HL-60 (cell line): Measurements from ENCODE around the gene CCDC195.

Experiments
- POLR2AphosphoS5 ChIP-seq: IDR thresholded peaks from 2 replicates; pipeline ENCODE4 v1.6.1; 2012; ENCODE audit warnings: low read depth
- TF ChIP-seq, protein P1 (sequence below): IDR thresholded peaks from one replicate; pipeline ENCODE4 v1.5.1; 2011; ENCODE audit warnings: low read length, control low read depth, inconsistent platforms; ENCODE audit not compliant: insufficient read depth

DNA sequence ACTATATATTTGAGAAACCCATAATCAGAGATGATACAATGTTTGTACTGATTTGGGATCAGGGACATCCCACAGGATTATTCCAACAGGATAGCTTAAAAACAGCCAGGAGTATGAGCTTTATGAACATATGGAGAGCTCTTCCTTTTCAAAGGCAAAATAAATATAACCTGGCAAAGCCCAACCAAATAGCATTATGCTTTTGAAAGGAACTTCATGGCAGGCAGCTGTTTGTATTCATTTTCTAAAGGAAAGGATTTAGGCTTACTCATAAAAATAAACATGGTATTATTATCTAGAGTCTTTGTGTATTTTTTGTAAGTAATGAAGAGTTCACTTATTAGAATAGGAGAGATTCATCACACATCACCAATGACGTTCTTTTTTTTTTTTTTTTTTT is 44.4 kb downstream of the CCDC195 start:
- TF ChIP-seq, protein P1, sequence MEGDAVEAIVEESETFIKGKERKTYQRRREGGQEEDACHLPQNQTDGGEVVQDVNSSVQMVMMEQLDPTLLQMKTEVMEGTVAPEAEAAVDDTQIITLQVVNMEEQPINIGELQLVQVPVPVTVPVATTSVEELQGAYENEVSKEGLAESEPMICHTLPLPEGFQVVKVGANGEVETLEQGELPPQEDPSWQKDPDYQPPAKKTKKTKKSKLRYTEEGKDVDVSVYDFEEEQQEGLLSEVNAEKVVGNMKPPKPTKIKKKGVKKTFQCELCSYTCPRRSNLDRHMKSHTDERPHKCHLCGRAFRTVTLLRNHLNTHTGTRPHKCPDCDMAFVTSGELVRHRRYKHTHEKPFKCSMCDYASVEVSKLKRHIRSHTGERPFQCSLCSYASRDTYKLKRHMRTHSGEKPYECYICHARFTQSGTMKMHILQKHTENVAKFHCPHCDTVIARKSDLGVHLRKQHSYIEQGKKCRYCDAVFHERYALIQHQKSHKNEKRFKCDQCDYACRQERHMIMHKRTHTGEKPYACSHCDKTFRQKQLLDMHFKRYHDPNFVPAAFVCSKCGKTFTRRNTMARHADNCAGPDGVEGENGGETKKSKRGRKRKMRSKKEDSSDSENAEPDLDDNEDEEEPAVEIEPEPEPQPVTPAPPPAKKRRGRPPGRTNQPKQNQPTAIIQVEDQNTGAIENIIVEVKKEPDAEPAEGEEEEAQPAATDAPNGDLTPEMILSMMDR: no peak
- no peak for TF ChIP-seq POLR2AphosphoS5
